Measurements from ENCODE around the gene RPL11.
"Not testable (repeated sequence)": the region's sequence is repeated elsewhere in the genome, so short reads cannot be mapped to it uniquely, and the experiment has no call there.

Gene RPL11

GRCh38 chr1:23732363-23733224 lies 41.0 kb downstream of the RPL11 start:
- DNase-seq (ENCODE audit: low spot score), result no peak

GRCh38 chr1:23733281-23733680 lies 41.7 kb downstream of the RPL11 start:
- not testable (repeated sequence) for DNase-seq (ENCODE audit: low spot score)

- no peak for DNase-seq (ENCODE audit: low spot score)
Measured at GRCh38 chr1:23736437-23737134, 45.0 kb downstream of the RPL11 start.

GRCh38 chr1:23741609-23742008 lies 50.0 kb downstream of the RPL11 start:
- DNase-seq (ENCODE audit: low spot score), result no peak

GRCh38 chr1:23742670-23743286 lies 51.2 kb downstream of the RPL11 start:
- DNase-seq (ENCODE audit: low spot score), result no peak

GRCh38 chr1:23743287-23744152 lies 51.9 kb downstream of the RPL11 start, which contains the start of gene ELOA:
Gene ELOA (plus strand): TSS chr1:23743471. CDS start chr1:23743504, 33 bp downstream.
- no peak for DNase-seq (ENCODE audit: low spot score)

GRCh38 chr1:23745515-23745914 lies 53.9 kb downstream of the RPL11 start:
- DNase-seq (ENCODE audit: low spot score), result no peak

All from pons (tissue), 1 donor.